NCI-H524 (cell line): ENCODE data around the gene FGF7.
A peak's percentile ranks its signal among the peaks of the same experiment; 100 is the strongest.
"Not testable (repeated sequence)": the region's sequence is repeated elsewhere in the genome, so short reads cannot be mapped to it uniquely, and the experiment has no call there.

Source experiments
- DNase-seq, 2 experiments: peaks; one replicate each; lab custom pipeline; 2025; lab: John Stamatoyannopoulos, UW

FGF7 gene, protein sequence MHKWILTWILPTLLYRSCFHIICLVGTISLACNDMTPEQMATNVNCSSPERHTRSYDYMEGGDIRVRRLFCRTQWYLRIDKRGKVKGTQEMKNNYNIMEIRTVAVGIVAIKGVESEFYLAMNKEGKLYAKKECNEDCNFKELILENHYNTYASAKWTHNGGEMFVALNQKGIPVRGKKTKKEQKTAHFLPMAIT

DNA sequence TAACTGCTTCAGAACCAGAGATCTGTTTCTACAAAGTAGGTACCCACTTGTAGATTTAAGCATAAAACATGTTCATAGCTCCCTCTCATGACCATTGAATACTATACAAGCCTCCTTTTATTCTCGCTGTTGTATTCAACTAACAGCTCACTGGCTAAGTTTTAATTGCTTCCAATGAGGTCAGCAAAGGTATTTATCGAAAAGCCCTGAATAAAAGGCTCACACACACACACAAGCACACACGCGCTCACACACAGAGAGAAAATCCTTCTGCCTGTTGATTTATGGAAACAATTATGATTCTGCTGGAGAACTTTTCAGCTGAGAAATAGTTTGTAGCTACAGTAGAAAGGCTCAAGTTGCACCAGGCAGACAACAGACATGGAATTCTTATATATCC lies at the start of gene FGF7:
Gene FGF7, plus strand, starts transcription at position 222 of the 400 bp plus-strand sequence. CDS start 1,056 bp downstream, outside the sequence.
- no peak for DNase-seq

GRCh38 chr15:49379996-49380395 lies 43.0 kb upstream of the FGF7 start:
- no peak for DNase-seq

- DNase-seq = peak in 1 of 2 experiments; percentile 86
Observed at GRCh38 chr15:49380912-49381311, 42.1 kb upstream of the FGF7 start.

- no peak for DNase-seq
Observed at GRCh38 chr15:49382394-49382793, 40.6 kb upstream of the FGF7 start.

GRCh38 chr15:49383266-49383665 lies 39.8 kb upstream of the FGF7 start:
- no peak for DNase-seq

DNA sequence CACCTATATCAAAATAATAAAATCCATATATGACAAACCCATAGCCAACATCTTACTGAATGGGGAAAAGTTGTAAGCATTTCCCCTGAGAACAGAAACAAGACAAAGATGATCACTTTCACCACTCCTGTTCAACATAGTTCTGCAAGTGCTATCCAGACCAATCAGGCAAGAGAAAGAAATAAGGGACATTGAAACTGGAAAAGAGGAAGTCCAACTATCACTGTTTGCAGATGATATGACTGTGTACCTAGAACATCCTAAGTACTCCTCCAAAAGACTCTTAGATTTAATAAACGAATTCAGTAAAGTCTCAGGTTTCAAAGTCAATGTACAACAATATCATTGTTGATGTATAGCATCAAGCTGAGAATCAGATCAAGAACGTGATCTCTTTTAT lies 35.6 kb upstream of the FGF7 start:
- DNase-seq = no peak

- not testable (repeated sequence) for DNase-seq
Observed at GRCh38 chr15:49402515-49403296, 20.3 kb upstream of the FGF7 start.

DNA sequence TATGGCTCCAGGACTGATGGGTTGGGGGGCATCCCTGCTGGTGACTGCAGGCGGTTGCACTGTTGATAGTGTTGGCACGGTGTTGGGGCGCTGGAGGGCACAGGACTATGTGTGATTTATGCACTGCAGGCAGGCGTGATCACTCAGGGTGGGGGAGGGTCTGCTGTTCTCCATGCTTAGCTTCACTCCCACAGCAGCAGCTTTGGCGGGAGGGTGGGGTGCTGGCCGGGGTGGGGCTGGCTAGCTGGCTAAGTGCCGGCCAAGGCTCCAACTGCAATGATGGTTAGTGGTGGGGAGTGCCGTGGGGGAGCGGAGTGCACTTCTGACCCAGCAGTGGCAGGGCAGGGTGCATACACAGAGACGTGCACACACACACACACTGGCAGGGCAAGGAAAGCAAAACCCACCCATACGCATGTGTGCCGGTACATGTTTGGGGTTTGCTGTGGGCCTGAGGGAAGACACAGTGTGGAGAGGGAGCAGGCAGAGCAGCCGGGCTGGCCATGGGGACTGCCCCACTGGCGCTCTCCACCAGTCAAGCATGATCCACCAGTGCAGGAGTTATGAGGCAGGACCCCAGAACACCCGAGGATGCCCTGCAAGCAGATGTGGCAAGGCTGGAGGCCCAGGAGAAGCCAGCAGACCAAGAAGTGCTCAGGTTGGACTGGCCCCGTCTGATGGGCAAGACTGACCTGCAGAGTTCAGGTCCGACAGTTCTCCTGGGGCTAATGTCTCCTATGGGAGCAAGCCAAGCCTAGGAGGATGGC lies 16.5 kb upstream of the FGF7 start:
- no peak for DNase-seq

GRCh38 chr15:49410641-49411040 lies 12.4 kb upstream of the FGF7 start:
- no peak for DNase-seq

GRCh38 chr15:49412797-49413196 lies 10.2 kb upstream of the FGF7 start:
- DNase-seq = no peak

- DNase-seq = no peak
Observed at GRCh38 chr15:49415149-49415548, 7.9 kb upstream of the FGF7 start.

DNA sequence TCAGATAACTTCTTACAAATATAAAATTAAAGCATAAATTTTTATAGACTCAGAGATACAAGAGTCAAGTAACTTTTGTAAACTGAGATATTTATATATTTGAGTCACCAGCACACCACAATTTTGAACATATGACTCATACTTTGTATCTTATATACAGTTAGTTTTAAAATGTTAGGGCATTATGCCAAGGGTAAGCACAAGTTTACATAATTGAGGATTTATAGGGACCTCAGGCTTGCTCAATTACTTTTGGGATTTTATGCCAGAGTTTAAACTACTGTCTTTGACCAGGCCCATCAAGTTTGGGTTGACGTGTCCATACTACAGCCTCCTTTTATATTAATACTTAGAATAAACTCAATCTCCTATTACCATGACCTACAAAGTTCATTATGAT lies 7.4 kb upstream of the FGF7 start:
- DNase-seq = no peak

GRCh38 chr15:49418811-49419210 lies 4.2 kb upstream of the FGF7 start:
- DNase-seq = no peak

GRCh38 chr15:49421991-49422390 lies 1.1 kb upstream of the FGF7 start:
- peak; percentile 15 to 70 for DNase-seq

- DNase-seq = no peak
Observed at GRCh38 chr15:49423901-49424550, 984 bp downstream of the FGF7 start.

DNA sequence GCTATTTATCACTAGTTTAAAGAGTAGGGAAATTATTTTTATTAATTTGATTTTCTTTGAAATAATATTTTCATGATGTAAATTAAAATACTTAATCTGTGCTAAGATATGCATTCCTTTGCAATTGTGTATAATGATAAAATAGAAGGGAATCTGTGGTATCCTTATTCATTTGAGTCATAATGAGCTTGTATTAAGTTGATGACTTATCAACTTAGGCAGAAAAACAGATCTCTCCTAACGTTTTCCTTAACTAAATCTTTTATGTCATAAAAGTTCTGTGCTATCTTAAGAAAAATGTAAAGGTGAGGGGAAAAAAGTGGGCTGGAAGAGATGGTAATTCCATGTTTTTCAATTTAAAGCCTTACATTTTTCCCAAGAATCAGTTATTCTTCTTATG lies 1.9 kb downstream of the FGF7 start:
- no peak for DNase-seq

GRCh38 chr15:49427372-49427771 lies 4.3 kb downstream of the FGF7 start:
- DNase-seq = no peak

GRCh38 chr15:49428409-49429095 lies 5.5 kb downstream of the FGF7 start:
- no peak for DNase-seq

DNA sequence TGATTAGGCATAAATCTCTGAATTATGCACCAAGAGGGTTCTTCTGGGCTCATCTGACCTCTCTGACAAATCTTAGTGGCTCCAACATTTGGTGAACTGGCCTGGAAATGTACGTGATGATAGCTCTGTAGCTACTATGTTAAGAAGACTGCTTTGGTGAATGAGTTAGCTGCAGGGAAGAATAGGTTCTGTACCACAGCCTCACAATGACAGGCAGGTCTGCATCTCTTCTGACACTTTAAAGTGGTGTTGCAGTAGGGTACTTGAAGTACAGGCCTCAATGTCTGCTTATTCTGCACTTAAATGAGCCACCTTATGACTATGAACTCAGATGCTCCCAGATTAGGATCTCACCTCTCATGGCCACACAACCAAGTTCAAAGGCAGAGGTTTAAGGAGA lies 7.0 kb downstream of the FGF7 start:
- DNase-seq = no peak

DNA sequence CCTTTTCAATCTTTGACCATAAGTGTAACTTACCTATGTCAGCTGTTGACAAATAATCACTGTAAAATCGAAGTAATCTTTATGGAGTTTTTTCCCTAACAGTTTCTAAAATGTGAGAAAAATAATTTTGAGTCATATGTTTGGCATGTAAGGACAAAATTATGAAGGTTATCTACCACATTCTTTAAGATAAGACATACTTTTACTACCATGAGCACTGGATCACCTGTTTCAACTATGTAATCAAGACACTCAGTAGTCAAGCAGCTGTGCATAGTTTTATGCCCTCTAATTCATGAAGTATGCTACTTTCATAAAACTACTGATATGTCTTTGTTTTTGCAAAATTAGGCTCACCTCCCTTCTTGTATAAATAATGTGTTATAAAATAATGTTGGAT lies 12.1 kb downstream of the FGF7 start:
- no peak for DNase-seq

DNA sequence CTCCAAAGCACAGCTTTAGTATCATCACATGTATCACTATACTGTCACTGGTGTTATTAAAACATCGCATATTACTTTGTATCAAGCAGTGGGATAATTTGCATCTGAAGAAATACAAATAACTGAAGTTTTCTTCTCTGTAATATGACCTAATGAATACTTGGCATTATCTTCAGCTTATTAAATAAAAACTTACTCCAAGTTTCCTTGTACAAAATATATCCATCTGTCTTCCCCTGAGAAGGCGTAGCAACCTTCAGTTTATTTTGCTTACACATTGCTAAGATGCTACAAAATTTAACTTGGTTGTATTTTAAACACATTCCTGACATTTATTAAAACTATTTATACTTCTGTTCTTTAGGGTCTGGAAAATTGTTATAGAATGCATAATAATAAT lies 13.7 kb downstream of the FGF7 start:
- DNase-seq = no peak
